Vagina (tissue), 2 donors: Measurements from ENCODE around the gene PSEN1.

Experiments used
- POLR2A ChIP-seq, 2 donors: fragments of 450-650 bp; IDR thresholded peaks; one replicate each; pipeline ENCODE4 v1.6.1; 2017; ENCODE audit warnings: antibody characterized with exemption in 2 of 2, mild to moderate bottlenecking in 2 of 2, moderate library complexity in 2 of 2
- TF ChIP-seq, protein P1 (sequence below), 3 experiments: fragments of 450-650 bp in 2 of 3; fragments of 200-600 bp in 1 of 3; sonication (generic) in 1 of 3; IDR thresholded peaks; one replicate each; pipeline ENCODE4 v1.5.1; 2017 to 2019; ENCODE audit warnings: antibody characterized with exemption in 3 of 3, mild to moderate bottlenecking in 2 of 3, moderate library complexity in 2 of 3

DNA sequence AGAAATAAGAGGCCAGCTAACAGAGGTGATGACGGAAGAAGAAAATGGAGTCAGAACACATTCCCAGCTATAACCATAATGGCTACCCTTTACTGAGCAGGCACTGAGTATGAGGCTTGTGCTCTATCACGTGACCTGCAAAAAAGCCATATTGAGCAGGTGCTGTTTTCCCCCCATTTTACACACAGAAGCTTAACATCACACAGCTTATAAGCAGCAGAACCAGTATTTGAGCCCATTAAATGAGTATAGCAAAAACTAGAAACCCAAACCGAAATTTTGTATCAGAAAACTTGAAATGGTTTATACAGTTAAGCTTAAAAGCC is 129.4 kb downstream of the PSEN1 start:
- TF ChIP-seq, protein P1, sequence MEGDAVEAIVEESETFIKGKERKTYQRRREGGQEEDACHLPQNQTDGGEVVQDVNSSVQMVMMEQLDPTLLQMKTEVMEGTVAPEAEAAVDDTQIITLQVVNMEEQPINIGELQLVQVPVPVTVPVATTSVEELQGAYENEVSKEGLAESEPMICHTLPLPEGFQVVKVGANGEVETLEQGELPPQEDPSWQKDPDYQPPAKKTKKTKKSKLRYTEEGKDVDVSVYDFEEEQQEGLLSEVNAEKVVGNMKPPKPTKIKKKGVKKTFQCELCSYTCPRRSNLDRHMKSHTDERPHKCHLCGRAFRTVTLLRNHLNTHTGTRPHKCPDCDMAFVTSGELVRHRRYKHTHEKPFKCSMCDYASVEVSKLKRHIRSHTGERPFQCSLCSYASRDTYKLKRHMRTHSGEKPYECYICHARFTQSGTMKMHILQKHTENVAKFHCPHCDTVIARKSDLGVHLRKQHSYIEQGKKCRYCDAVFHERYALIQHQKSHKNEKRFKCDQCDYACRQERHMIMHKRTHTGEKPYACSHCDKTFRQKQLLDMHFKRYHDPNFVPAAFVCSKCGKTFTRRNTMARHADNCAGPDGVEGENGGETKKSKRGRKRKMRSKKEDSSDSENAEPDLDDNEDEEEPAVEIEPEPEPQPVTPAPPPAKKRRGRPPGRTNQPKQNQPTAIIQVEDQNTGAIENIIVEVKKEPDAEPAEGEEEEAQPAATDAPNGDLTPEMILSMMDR (IDR thresholded peaks at IDR 0.05): no peak
- TF ChIP-seq POLR2A (IDR thresholded peaks at IDR 0.05): no peak
